ENCODE measurements around the gene SLC29A1. TPM values are rescaled to one million over a fixed set of nuclear protein-coding genes. Genes with fewer than 3 reads are reported as not detected.

Gene SLC29A1
- total and polyA plus RNA-seq, 2 of the 8 experiments (the other 6 are each of a cell fraction or from before 2014, with no cell fraction given), result 187 to 558 TPM

DNA sequence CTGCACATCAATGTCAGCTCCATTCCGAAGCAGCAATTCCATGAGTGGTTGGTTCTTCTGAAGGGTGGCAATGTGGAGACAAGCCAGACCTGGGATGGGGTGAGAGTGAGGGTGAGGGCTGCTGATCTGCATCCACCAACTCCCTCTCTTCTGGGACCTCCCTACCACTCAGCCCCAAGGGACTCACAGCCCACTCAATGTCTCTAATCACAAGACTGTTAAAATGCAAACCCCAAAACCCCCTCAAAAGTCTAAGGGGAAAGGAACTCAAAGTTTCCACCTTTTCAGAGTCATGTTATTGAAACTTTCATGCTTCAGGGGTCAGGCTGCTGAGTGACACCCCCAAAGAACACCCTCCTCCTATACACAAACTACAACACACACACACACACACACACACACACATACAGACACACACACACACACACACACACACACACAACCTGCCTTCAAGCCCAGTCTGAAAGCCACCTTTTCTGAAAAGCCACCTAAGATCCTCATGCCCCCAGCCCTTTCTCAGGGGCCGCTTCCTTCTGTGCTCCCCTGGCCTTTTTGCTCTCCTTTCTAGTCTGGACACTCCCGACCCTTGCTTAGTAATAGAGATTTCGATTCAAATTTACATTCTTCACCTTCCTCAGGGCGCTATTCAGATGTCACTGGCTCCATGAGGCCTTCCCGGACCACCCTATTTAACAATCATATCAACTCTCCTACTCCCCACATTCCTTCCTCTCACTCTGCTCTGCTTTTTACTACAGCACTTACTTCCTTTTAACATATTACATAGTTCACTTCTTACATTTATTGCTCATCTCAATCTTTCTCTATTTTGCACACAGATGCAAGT lies 37.3 kb downstream of the SLC29A1 start (continued):
- TF ChIP-seq, protein P1, sequence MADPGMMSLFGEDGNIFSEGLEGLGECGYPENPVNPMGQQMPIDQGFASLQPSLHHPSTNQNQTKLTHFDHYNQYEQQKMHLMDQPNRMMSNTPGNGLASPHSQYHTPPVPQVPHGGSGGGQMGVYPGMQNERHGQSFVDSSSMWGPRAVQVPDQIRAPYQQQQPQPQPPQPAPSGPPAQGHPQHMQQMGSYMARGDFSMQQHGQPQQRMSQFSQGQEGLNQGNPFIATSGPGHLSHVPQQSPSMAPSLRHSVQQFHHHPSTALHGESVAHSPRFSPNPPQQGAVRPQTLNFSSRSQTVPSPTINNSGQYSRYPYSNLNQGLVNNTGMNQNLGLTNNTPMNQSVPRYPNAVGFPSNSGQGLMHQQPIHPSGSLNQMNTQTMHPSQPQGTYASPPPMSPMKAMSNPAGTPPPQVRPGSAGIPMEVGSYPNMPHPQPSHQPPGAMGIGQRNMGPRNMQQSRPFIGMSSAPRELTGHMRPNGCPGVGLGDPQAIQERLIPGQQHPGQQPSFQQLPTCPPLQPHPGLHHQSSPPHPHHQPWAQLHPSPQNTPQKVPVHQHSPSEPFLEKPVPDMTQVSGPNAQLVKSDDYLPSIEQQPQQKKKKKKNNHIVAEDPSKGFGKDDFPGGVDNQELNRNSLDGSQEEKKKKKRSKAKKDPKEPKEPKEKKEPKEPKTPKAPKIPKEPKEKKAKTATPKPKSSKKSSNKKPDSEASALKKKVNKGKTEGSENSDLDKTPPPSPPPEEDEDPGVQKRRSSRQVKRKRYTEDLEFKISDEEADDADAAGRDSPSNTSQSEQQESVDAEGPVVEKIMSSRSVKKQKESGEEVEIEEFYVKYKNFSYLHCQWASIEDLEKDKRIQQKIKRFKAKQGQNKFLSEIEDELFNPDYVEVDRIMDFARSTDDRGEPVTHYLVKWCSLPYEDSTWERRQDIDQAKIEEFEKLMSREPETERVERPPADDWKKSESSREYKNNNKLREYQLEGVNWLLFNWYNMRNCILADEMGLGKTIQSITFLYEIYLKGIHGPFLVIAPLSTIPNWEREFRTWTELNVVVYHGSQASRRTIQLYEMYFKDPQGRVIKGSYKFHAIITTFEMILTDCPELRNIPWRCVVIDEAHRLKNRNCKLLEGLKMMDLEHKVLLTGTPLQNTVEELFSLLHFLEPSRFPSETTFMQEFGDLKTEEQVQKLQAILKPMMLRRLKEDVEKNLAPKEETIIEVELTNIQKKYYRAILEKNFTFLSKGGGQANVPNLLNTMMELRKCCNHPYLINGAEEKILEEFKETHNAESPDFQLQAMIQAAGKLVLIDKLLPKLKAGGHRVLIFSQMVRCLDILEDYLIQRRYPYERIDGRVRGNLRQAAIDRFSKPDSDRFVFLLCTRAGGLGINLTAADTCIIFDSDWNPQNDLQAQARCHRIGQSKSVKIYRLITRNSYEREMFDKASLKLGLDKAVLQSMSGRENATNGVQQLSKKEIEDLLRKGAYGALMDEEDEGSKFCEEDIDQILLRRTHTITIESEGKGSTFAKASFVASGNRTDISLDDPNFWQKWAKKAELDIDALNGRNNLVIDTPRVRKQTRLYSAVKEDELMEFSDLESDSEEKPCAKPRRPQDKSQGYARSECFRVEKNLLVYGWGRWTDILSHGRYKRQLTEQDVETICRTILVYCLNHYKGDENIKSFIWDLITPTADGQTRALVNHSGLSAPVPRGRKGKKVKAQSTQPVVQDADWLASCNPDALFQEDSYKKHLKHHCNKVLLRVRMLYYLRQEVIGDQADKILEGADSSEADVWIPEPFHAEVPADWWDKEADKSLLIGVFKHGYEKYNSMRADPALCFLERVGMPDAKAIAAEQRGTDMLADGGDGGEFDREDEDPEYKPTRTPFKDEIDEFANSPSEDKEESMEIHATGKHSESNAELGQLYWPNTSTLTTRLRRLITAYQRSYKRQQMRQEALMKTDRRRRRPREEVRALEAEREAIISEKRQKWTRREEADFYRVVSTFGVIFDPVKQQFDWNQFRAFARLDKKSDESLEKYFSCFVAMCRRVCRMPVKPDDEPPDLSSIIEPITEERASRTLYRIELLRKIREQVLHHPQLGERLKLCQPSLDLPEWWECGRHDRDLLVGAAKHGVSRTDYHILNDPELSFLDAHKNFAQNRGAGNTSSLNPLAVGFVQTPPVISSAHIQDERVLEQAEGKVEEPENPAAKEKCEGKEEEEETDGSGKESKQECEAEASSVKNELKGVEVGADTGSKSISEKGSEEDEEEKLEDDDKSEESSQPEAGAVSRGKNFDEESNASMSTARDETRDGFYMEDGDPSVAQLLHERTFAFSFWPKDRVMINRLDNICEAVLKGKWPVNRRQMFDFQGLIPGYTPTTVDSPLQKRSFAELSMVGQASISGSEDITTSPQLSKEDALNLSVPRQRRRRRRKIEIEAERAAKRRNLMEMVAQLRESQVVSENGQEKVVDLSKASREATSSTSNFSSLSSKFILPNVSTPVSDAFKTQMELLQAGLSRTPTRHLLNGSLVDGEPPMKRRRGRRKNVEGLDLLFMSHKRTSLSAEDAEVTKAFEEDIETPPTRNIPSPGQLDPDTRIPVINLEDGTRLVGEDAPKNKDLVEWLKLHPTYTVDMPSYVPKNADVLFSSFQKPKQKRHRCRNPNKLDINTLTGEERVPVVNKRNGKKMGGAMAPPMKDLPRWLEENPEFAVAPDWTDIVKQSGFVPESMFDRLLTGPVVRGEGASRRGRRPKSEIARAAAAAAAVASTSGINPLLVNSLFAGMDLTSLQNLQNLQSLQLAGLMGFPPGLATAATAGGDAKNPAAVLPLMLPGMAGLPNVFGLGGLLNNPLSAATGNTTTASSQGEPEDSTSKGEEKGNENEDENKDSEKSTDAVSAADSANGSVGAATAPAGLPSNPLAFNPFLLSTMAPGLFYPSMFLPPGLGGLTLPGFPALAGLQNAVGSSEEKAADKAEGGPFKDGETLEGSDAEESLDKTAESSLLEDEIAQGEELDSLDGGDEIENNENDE (IDR thresholded peaks at IDR 0.05; ENCODE audit: insufficient replicate concordance, low read length), result no peak
